Skeletal muscle satellite cell (primary cell): ENCODE data around the gene RIN1.

Experiments used
- H3K27me3 ChIP-seq: 2 replicates; pipeline ENCODE4 v1.7.0; 2013; ENCODE audit warnings: low read length; ENCODE audit not compliant: control insufficient read depth, insufficient read depth
- H3K36me3 ChIP-seq: 2 replicates; pipeline ENCODE4 v1.7.0; 2013; ENCODE audit warnings: mild to moderate bottlenecking, control low read depth, low read length; ENCODE audit not compliant: insufficient read depth
- H3K4me1 ChIP-seq: 2 replicates; pipeline ENCODE4 v1.7.0; 2013; ENCODE audit warnings: low read length; ENCODE audit not compliant: control insufficient read depth, insufficient read depth
- H3K4me2 ChIP-seq: 2 replicates; pipeline ENCODE4 v1.7.0; 2013; ENCODE audit warnings: mild to moderate bottlenecking, low read length
- H3K4me3 ChIP-seq: 2 replicates; pipeline ENCODE4 v1.7.0; 2013; ENCODE audit warnings: low read length
- H3K9ac ChIP-seq: 2 replicates; pipeline ENCODE4 v1.7.0; 2013; ENCODE audit warnings: mild to moderate bottlenecking, low read depth, low read length, moderate library complexity
- H3K9me3 ChIP-seq: replicated peaks from 2 replicates; pipeline ENCODE4 v1.7.0; 2013; ENCODE audit warnings: mild to moderate bottlenecking, control low read depth, low read length

Gene RIN1

GRCh38 chr11:66293777-66294625, 42.2 kb downstream of the RIN1 start:
- Histone ChIP-seq H3K4me3 (no peak overlapping the region), H3K9ac (no peak overlapping the region), H3K27me3 (peaks cover 54% of the 10 kb centered on the region), H3K4me2 (no peak overlapping the region), H3K4me1 (peaks cover 7% of the 10 kb centered on the region), H3K9me3 (no peaks in the 10 kb centered on the region), H3K36me3 (no peaks in the 10 kb centered on the region)

DNA sequence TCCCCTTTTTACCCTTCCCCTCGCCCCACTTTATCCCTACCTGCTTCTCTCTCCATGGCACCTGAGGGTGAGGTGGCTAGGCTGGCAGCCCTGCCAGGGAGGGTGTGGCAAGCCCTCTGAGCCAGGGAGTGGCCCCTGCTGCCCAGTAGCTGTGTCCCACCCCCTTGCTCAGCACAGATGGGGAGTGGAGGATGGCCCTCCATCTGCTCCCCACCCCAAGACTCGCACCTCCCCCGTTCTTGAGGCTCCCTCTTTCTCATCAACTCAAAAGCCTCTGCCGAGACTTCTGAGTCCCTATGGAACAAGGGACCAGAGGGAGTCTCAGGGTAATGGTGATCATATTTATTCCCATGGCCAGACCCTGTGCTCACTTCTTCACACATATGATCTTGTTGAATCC, 42.9 kb downstream of the RIN1 start:
- Histone ChIP-seq H3K4me1 (peaks cover 7% of the 10 kb centered on the region), H3K27me3 (peaks cover 54% of the 10 kb centered on the region), H3K4me3 (no peak overlapping the region), H3K9ac (no peak overlapping the region), H3K36me3 (no peaks in the 10 kb centered on the region), H3K9me3 (no peaks in the 10 kb centered on the region), H3K4me2 (no peak overlapping the region)

DNA sequence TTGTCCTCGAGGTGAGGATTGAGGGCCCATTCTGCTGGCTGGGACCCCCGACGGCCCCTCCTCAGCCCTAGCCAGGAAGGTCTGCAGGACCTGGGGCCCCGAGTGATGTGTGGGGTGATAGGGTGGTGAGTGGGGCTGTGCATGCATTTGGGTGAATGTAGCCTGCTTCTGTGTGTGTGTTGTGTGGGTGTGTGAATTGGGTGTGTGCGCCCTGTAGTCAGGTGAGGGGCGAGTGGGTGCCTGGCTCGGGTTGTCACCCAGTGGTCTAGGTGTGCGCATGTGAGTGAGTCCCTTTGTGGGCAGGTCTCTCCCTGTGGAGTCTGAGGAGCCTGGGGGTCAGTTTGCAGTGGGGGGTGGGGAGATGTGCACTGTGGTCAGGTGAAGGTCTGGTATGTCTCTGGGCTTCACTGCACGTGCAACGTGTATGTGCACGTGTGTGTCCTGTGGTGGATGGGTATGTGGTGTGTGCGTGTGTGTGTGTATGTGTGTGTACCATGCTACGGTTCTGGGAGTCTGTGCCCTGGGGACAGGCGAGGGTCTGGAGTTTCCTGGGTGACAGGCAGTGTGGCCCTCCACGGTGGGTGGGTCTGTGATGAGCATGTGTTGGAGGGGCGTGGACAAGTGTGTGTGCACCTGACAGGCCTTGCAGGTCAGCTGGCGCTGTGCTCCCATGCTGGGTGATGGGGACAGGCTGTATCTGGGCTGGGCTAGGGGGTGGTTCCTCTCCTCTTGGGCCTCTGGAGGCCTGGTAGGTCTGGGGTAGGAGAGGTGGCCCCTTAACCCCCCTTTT, 43.5 kb downstream of the RIN1 start:
- no peaks in the 10 kb centered on the region for H3K9me3 ChIP-seq
- peaks cover 11% of the 10 kb centered on the region for H3K4me1 ChIP-seq
- peaks cover 50% of the 10 kb centered on the region for H3K27me3 ChIP-seq
- no peak overlapping the region for H3K9ac ChIP-seq
- no peaks in the 10 kb centered on the region for H3K36me3 ChIP-seq
- H3K4me3 ChIP-seq: no peak overlapping the region
- no peak overlapping the region for H3K4me2 ChIP-seq

DNA sequence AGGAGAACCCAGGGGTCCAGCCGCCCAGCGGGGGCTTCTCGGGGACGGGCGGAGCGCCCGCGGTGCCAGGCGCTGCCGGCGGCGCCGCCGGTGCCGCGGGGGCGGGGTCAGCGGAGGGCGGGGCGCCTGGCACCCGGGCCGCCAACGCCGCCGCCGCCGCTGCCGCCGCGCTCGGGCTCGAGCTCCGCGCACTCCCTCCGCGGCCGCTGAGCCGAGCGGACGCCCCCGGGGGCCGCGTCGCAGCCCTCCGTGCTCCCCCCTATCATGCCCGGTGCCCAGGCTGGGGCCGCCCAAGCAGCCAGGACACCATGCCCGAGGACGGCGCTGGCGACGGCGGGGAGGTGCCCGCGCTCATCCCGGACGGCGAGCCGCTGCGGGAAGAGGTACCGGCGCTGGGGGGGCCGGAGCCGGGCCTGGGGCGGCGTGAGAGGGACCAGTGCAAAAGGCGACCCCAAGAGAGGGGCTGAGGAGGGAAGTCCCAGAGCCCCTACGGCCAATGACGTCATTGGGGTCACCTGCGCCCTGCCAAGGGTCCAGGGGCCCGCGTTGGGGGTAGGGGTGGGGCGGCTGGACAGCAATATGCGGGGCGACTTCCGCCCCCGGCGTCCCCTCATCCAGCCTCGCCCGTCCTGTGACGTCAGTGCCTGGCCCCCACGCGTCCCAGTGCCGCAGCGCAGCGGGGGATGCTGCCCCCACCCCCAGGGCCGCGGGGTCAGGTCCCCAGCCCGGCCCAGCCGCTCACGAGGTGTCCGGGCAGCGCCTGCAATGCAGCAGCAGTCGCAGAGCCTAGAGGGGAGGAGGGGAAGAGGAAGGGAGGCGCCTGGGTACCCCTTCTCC, 44.3 kb downstream of the RIN1 start, which contains the start of gene TMEM151A:
Gene TMEM151A (plus strand): TSS at position 189 of the 837 bp plus-strand sequence. CDS start 120 bp downstream, at position 309.
- peaks cover 42% of the 10 kb centered on the region for H3K27me3 ChIP-seq
- H3K4me3 ChIP-seq: peak within 1 kb of the TSS; percentile 59
- no peak within 1 kb of the TSS for H3K9ac ChIP-seq
- H3K4me1 ChIP-seq: peaks cover 15% of the 10 kb centered on the region
- no peaks in the 10 kb centered on the region for H3K9me3 ChIP-seq
- H3K4me2 ChIP-seq: peak within 1 kb of the TSS; percentile 69
- H3K36me3 ChIP-seq: peaks cover 3% of the 10 kb centered on the region

GRCh38 chr11:66291303-66291705, 44.9 kb downstream of the RIN1 start:
- peaks cover 8% of the 10 kb centered on the region for H3K36me3 ChIP-seq
- H3K4me1 ChIP-seq: peaks cover 15% of the 10 kb centered on the region
- H3K4me3 ChIP-seq: no peak overlapping the region
- no peak overlapping the region for H3K9ac ChIP-seq
- peak overlapping the region; percentile 69 for H3K4me2 ChIP-seq
- H3K9me3 ChIP-seq: no peaks in the 10 kb centered on the region
- peaks cover 36% of the 10 kb centered on the region for H3K27me3 ChIP-seq

DNA sequence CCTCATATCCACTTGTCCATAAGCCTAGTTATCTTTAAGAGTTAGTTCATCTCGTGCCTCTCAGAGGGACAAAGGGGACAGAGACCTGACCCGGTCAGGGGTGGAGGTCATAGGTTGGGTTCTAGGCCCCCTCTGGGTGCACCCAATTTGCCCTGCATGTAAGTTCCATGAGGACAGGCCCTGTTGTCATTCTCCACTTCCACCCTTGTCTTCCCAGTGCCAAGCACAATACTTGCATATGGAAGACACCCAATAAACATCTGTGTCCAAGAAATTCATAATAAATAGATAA, 46.0 kb downstream of the RIN1 start:
- Histone ChIP-seq H3K4me1 (peaks cover 15% of the 10 kb centered on the region), H3K27me3 (peaks cover 33% of the 10 kb centered on the region), H3K4me3 (peak overlapping the region; percentile 72), H3K9me3 (no peaks in the 10 kb centered on the region), H3K9ac (no peak overlapping the region), H3K36me3 (peaks cover 17% of the 10 kb centered on the region), H3K4me2 (peak overlapping the region; percentile 95)

DNA sequence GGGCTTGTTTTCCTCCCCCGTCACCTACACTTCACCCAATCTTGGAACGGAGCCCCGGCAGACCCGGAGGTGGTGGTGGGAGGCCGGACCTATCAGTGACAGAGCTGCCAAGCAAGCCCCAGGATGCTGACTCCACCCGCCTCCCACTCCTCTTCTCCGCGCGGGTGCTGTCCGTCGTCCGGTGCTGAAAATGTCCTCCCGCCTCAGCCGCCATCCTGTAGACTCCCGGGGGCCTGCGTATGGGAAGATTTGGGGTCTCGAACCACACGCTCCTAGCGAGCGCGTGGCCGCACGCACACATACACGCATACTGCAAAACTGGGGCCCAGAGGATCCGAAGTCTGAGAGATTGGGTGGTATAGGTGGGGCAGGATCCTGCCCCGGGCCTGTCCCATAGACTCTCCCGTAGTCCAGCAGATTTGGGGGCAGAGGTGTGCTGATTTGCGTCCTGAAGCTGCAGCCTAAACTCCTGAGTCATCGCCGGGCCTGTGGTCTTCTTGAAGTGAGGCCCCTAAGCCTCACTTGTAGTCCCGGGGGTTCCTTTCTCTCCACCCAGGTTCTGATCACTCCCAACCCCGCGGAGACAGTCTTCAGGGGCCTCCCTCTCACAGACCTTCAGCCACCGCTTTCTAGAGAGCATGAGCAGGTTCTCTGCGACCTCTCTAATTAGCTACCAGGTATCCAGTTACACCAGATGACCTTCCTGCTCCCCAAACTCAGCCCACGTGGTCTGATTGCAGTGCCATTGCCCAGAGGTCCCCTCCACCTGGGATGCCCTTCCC, 46.5 kb downstream of the RIN1 start:
- H3K9me3 ChIP-seq: no peaks in the 10 kb centered on the region
- peaks cover 23% of the 10 kb centered on the region for H3K36me3 ChIP-seq

DNA sequence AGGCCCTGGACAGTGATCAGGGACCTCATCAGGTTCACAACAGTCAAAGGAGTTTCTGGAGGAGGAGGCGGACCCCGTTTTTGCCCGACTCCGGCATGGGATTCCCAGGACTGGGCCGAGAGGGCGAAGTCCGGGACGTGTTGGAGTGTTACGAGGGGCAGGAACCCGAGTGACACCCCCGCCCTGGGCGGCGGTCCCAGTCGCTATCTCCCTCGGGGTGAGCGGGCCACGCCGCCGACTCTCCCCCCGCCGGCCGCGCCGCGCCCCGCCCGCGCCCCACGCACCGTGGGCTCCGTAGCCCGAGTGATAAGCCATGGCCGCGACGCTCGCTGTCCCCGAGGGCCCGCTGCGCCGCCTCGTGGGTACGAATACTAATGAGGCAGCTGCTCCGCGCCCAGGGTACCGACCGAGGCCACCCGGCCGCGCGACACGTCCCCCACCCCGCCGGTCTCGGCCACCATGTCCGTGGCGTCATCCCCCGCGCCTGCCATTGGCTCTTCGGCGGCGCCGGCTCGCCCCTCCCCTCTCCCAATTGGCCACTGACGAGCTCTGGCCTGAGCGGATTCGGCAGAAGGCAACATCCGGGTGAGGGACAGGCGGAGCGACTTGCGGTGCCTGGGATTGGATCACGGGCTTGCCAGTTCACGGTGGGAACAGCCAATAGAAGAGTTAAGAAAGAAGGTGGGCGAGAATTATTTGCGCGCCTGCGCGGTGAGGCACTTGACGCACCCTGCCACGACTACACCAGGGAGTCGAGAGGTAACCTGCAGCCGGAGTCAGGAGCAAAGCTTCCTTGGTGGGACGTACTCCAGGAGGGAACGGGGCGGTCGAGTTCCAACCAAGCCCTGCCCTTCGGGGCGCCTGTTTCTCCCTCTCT, 47.3 kb downstream of the RIN1 start, which contains the start of gene YIF1A:
Gene YIF1A (minus strand): TSS at position 473 of the 877 bp plus-strand sequence. CDS start 158 bp downstream, at position 315.
- Histone ChIP-seq H3K27me3 (peaks cover 30% of the 10 kb centered on the region), H3K9ac (peak within 1 kb of the TSS; percentile 96), H3K4me3 (peak within 1 kb of the TSS; percentile 72), H3K4me2 (peak within 1 kb of the TSS; percentile 97), H3K9me3 (no peaks in the 10 kb centered on the region), H3K4me1 (peaks cover 15% of the 10 kb centered on the region), H3K36me3 (peaks cover 29% of the 10 kb centered on the region)

More for the DNA sequence above, 46.5 kb downstream of the RIN1 start:
- Histone ChIP-seq H3K27me3 (peaks cover 33% of the 10 kb centered on the region), H3K9ac (peak overlapping the region; percentile 96), H3K4me1 (peaks cover 15% of the 10 kb centered on the region), H3K4me3 (peak overlapping the region; percentile 72), H3K4me2 (peak overlapping the region; percentile 95)

DNA sequence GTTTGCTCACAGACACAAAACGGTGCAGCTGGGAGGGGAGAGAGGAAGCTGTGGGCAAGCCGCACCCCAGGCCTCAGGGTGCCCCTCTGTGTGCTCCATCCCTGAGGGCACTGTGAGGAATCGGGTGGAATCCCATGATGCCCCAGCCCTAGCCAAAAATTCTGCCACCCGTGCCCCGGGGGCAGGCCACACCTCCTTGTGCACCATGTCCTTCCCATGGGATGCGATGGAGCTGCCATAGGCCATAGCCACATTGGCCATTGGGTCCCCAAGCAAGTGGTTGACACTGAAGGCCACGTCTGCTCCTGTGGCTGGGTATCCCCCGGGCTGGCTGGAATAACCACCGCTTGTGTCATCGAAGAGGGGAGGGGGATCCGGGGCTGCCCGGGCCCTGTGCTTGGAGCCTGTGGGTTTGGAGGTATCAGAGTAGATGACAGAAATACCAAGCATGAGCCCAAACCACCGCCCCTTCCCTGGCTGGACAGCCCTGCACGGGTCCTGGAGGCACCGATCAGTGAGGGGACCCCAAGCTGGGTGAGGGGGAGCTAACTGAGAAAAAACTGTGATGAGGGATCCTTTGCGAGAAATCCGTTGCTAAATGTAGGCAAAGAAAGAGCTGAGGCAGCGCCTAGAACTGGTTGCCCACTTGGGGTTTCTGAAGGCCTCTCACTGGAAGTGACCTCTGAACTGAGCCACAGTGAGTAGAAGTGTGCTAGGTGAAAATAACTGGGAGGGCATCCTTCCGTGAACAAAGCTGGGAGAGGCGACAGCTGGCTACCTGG, 48.2 kb downstream of the RIN1 start:
- H3K4me1 ChIP-seq: peaks cover 15% of the 10 kb centered on the region
- H3K4me3 ChIP-seq: peak overlapping the region; percentile 72
- H3K36me3 ChIP-seq: peaks cover 33% of the 10 kb centered on the region
- H3K4me2 ChIP-seq: peak overlapping the region; percentile 97
- H3K9me3 ChIP-seq: no peaks in the 10 kb centered on the region
- H3K27me3 ChIP-seq: peaks cover 22% of the 10 kb centered on the region
- peak overlapping the region; percentile 96 for H3K9ac ChIP-seq
